GM12878 (cell line): ENCODE results near the gene KIR3DL3. TPM values are rescaled to one million over a fixed set of nuclear protein-coding genes. Genes with fewer than 3 reads are reported as not detected.
"Not testable (repeated sequence)": the region's sequence is repeated elsewhere in the genome, so short reads cannot be mapped to it uniquely, and the experiment has no call there.

Experiments
- ATAC-seq: fragments of 200-7000 bp; cut with Tn5 transposase; 3 replicates; pipeline ENCODE4 v1.9.1; 2020; ENCODE audit warnings: mild to moderate bottlenecking, moderate library complexity
- BruUV-seq: library from RNA; stranded (reverse); fragments of 400-500 nt; replicated peaks from 2 replicates; lab custom pipeline; 2021; lab: Mats Ljungman, UMichigan
- CTCF ChIA-PET: fragments of 300-600 bp; sonication (Branson Sonifier 250); formaldehyde crosslinking; extraction: SDS; loops from one replicate; lab custom pipeline; 2021; ENCODE audit warnings: inconsistent platforms; lab: Yijun Ruan, JAX
- POLR2A ChIA-PET: fragments of 350-600 bp; formaldehyde crosslinking; extraction: SDS; loops from one replicate; lab custom pipeline; 2021; ENCODE audit warnings: inconsistent platforms; lab: Charles Lee
- RAD21 ChIA-PET: fragments of 300-600 bp; sonication (Branson Sonifier 250); formaldehyde crosslinking; loops from one replicate; lab custom pipeline; 2023; ENCODE audit warnings: antibody characterized with exemption; ENCODE audit not compliant: unreplicated experiment; lab: Charles Lee
- SMC1A ChIA-PET: fragments of 300-600 bp; sonication (Branson Sonifier 250); formaldehyde crosslinking; loops from one replicate; lab custom pipeline; 2023; ENCODE audit not compliant: unreplicated experiment, uncharacterized antibody; lab: Charles Lee
- DNase-seq: peaks from one replicate; pipeline ENCODE4 v3.0.0-alpha.2; 2011; ENCODE audit warnings: low read depth, low spot score
- FAIRE-seq: peaks from 3 replicates; lab custom pipeline; 2011; peaks lifted over from hg19 to GRCh38; lab: Jason Lieb, UNC
- H2AFZ ChIP-seq: 2 replicates; pipeline ENCODE4 v1.6.0; 2011; ENCODE audit warnings: low read depth, low read length, control low read depth; ENCODE audit not compliant: control insufficient read depth
- H3K27ac ChIP-seq: 2 replicates; pipeline ENCODE4 v1.5.1; 2011; ENCODE audit warnings: control low read depth; ENCODE audit not compliant: control insufficient read depth, insufficient read depth
- H3K27me3 ChIP-seq, 2 experiments: replicated peaks in 1 of 2; 2 replicates each; pipeline versions ENCODE4 v1.6.0 to v1.6.1; 2011; ENCODE audit warnings: low read length in 1 of 2; ENCODE audit not compliant: control insufficient read depth in 2 of 2, insufficient read depth in 2 of 2
- H3K36me3 ChIP-seq, 2 experiments: 2 replicates each; pipeline ENCODE4 v1.5.1; 2011; ENCODE audit warnings: low read length in 1 of 2; ENCODE audit not compliant: control insufficient read depth in 2 of 2, insufficient read depth in 2 of 2
- H3K4me1 ChIP-seq: 2 replicates; pipeline ENCODE4 v1.6.1; 2011; ENCODE audit warnings: mild to moderate bottlenecking, low read length, moderate library complexity, mixed read lengths; ENCODE audit not compliant: control insufficient read depth, insufficient read depth
- H3K4me2 ChIP-seq: 2 replicates; pipeline ENCODE4 v1.6.0; 2011; ENCODE audit warnings: control low read depth; ENCODE audit not compliant: control insufficient read depth, insufficient read depth
- H3K4me3 ChIP-seq: fragments of 200-600 bp; sonication (generic); 2 replicates; pipeline ENCODE4 v1.5.1; 2016
- H3K79me2 ChIP-seq: 2 replicates; pipeline ENCODE4 v1.6.0; 2011; ENCODE audit warnings: low read length; ENCODE audit not compliant: control insufficient read depth, insufficient read depth
- H3K9ac ChIP-seq: 2 replicates; pipeline ENCODE4 v1.8.0; 2011; ENCODE audit warnings: low read length, control low read depth, mixed read lengths; ENCODE audit not compliant: control insufficient read depth, insufficient read depth
- H3K9me3 ChIP-seq: replicated peaks from 3 replicates; pipeline ENCODE4 v1.5.1; 2011; ENCODE audit warnings: mild to moderate bottlenecking, low read length; ENCODE audit not compliant: control insufficient read depth, insufficient read depth
- H4K20me1 ChIP-seq: 2 replicates; pipeline ENCODE4 v1.6.0; 2011; ENCODE audit not compliant: control insufficient read depth, insufficient read depth
- WGBS: methylation state at CpG from one replicate; pipeline ENCODE4 v1.1.6; 2016; ENCODE audit warnings: low lambda C conversion rate; ENCODE audit not compliant: insufficient replicate concordance, insufficient coverage; ENCODE audit errors: missing lambda C conversion rate; 5-methylcytosine and 5-hydroxymethylcytosine counted together
- in situ Hi-C: fragments of 300-500 bp; cut with MboI; formaldehyde crosslinking; loops from 9 replicates; pipeline ENCODE4 v1.14.3; 2018; ENCODE audit warnings: mixed read lengths
- intact Hi-C: fragments of 100-400 bp; cut with micrococcal nuclease; formaldehyde crosslinking; loops from one replicate; pipeline ENCODE4 v1.14.2; 2022; ENCODE audit not compliant: unreplicated experiment
- polyA plus RNA-seq, 11 experiments: library from polyadenylated mRNA; depleted of rRNA in 4 of 11; unstranded in 6 of 11; stranded (reverse) in 5 of 11; fragments of >200 nt; fragmentation: Nextera tagmentation in 4 of 11; fragmentation: Illumina TruSeq in 1 of 11; extraction: Ambion mirVana in 4 of 11; extraction: Trizol in 1 of 11; gene quantifications; 1 replicate in 1 of 11; 2 replicates in 10 of 11; pipeline versions ENCODE4 v1.2.1 to v1.2.3, GENCODE V29; 2011 to 2016; ENCODE audit warnings: inconsistent platforms in 2 of 11, missing spikeins in 2 of 11, low read depth in 1 of 11
- total RNA-seq, 4 experiments: library from RNA; depleted of rRNA in 3 of 4; stranded (reverse); fragments of >200 nt in 3 of 4; fragmentation: Illumina TruSeq in 1 of 4; extraction: Trizol in 1 of 4; gene quantifications; 2 replicates each; pipeline versions ENCODE4 v1.2.1 to v1.2.3, GENCODE V29; 2013 to 2021

KIR3DL3 gene
- total and polyA plus RNA-seq, 10 of the 15 experiments (the other 5 are each of a cell fraction or from before 2014, with no cell fraction given): not detected

DNA sequence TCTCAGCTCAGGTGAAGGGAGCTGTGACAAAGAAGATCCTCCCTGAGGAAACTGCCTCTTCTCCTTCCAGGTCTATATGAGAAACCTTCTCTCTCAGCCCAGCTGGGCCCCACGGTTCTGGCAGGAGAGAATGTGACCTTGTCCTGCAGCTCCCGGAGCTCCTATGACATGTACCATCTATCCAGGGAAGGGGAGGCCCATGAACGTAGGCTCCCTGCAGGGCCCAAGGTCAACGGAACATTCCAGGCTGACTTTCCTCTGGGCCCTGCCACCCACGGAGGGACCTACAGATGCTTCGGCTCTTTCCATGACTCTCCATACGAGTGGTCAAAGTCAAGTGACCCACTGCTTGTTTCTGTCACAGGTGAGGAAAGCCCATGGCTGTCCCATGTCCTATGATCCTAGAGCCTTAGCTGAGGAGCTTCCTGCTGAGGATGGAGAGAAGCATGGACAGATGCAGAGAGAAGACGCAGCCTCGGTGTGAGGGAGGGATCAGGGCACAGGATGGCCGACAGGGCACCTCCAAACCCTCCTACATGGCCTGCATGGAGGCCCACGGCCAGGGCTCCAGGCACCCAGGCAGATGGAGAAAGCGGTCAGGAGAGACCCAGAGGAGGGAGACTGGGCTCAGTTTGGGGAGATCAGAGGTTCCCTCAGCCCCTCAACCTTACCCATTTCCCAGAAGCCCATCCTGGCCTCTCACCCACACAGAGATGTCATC is 51.0 kb downstream of the KIR3DL3 start:
- SMC1A ChIA-PET, FAIRE-seq, BruUV-seq, DNase-seq, H3K4me1 ChIP-seq, H3K27me3 ChIP-seq, H3K9ac ChIP-seq, ATAC-seq, H3K27ac ChIP-seq, RAD21 ChIA-PET, CTCF ChIA-PET, POLR2A ChIA-PET, H2AFZ ChIP-seq, intact Hi-C loops, H3K79me2 ChIP-seq, in situ Hi-C loops, H3K4me3 ChIP-seq, H3K9me3 ChIP-seq, H4K20me1 ChIP-seq, H3K36me3 ChIP-seq, H3K4me2 ChIP-seq: not testable (repeated sequence)
- 14% methylated on average over 12 of the region's 12 CpGs for WGBS

DNA sequence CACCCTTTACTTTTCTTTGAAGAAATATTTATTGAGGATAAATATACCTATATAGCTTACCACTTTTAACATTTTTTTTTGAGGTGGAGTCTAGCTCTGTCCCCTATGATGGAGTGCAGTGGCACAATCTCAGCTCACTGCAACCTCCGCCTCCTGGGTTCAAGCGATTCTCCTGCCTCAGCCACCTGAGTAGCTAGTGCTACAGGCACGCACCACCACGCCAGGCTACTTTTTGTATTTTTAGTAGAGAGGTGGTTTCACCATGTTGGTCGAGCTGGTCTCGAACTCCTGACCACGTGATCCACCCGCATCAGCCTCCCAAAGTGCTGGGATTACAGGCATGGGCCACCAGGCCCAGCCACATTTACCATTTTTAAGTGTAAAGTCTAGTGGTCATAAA is 51.6 kb downstream of the KIR3DL3 start:
- H3K9ac ChIP-seq, H4K20me1 ChIP-seq, intact Hi-C loops, ATAC-seq, BruUV-seq, FAIRE-seq, POLR2A ChIA-PET, DNase-seq, H3K27me3 ChIP-seq, H3K4me3 ChIP-seq, RAD21 ChIA-PET, SMC1A ChIA-PET, H2AFZ ChIP-seq, H3K27ac ChIP-seq, H3K4me2 ChIP-seq, H3K36me3 ChIP-seq, H3K79me2 ChIP-seq, CTCF ChIA-PET, H3K9me3 ChIP-seq, in situ Hi-C loops, H3K4me1 ChIP-seq: not testable (repeated sequence)
- WGBS: 28% methylated on average over 8 of the region's 8 CpGs

DNA sequence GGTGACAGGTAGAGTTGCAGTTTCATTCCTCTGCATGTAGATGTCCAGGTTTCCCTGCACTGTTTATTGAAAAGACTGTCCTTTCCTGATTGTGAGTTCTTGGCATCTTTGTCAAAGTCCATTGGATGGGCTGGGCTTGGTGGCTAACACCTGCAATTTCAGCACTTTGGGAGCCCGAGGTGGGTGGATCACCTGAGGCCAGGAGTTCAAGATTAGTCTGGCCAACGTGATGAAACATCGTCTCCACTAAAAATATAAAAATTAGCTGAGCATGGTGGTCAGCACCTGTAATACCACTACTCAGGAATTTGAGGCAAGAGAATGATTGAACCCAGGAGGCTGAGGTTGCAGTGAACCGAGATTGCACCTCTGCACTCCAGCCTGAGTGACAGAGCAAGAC is 53.6 kb downstream of the KIR3DL3 start:
- H3K4me2 ChIP-seq, DNase-seq, H3K79me2 ChIP-seq, POLR2A ChIA-PET, CTCF ChIA-PET, in situ Hi-C loops, intact Hi-C loops, H3K27me3 ChIP-seq, BruUV-seq, ATAC-seq, H4K20me1 ChIP-seq, H3K4me1 ChIP-seq, H3K9me3 ChIP-seq, SMC1A ChIA-PET, H3K4me3 ChIP-seq, H3K36me3 ChIP-seq, H3K27ac ChIP-seq, RAD21 ChIA-PET, FAIRE-seq, H3K9ac ChIP-seq, H2AFZ ChIP-seq: not testable (repeated sequence)
- WGBS: 11% methylated on average over 4 of the region's 4 CpGs

DNA sequence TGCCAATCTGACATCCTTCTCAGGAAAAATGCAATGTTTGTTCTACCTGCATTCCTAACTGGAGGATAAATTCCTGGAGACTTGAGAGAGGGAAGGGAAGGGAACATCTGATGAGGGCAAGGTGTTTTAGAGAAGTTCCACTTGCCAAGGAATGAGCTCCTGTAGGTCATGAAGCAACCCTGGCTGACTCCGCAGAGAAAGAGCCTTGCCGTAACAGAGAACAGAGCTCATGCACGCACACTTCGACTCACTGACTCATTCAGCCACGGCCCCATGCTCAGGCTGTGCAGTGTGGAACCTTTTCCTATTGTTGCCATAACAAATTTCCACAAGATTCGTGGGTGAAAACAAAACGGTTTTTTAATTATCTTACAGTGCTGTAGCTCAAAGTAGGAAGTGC is 54.7 kb downstream of the KIR3DL3 start:
- RAD21 ChIA-PET, H3K9ac ChIP-seq, H3K9me3 ChIP-seq, POLR2A ChIA-PET, DNase-seq, H3K36me3 ChIP-seq, H3K4me2 ChIP-seq, ATAC-seq, H3K4me3 ChIP-seq, intact Hi-C loops, SMC1A ChIA-PET, H4K20me1 ChIP-seq, BruUV-seq, H3K4me1 ChIP-seq, H3K27ac ChIP-seq, H3K27me3 ChIP-seq, CTCF ChIA-PET, H2AFZ ChIP-seq, in situ Hi-C loops, FAIRE-seq, H3K79me2 ChIP-seq: not testable (repeated sequence)
- 13% methylated on average over 7 of the region's 7 CpGs for WGBS
